H1 (cell line): ENCODE measurements around the gene STXBP4.

Experiments
- CTCF ChIP-seq, 3 experiments: IDR thresholded peaks; 1 replicate in 2 of 3; 2 replicates in 1 of 3; pipeline versions ENCODE4 v1.5.1 to v1.6.1; 2011; ENCODE audit warnings: low read length in 3 of 3, mild to moderate bottlenecking in 3 of 3, inconsistent platforms in 2 of 3, low read depth in 1 of 3, moderate library complexity in 1 of 3; ENCODE audit not compliant: insufficient read depth in 1 of 3; ENCODE audit errors: control extremely low read depth in 1 of 3
- EZH2 ChIP-seq: fragments of 200-600 bp; sonication (generic); IDR thresholded peaks from 2 replicates; pipeline ENCODE4 v1.7.1; 2012; ENCODE audit warnings: low read depth, mild to moderate bottlenecking, moderate library complexity, low read length, inconsistent platforms; ENCODE audit not compliant: severe bottlenecking
- HDAC6 ChIP-seq: IDR thresholded peaks from one replicate; pipeline ENCODE4 v1.7.1; 2012; ENCODE audit warnings: low read depth, mild to moderate bottlenecking, inconsistent platforms, low read length, moderate library complexity
- POLR2A ChIP-seq, 2 experiments: IDR thresholded peaks; 1 replicate in 1 of 2; 2 replicates in 1 of 2; pipeline ENCODE4 v1.6.1; 2011; ENCODE audit warnings: low read depth in 2 of 2, low read length in 2 of 2, mild to moderate bottlenecking in 2 of 2; ENCODE audit errors: control extremely low read depth in 1 of 2
- RAD21 ChIP-seq, 2 experiments: IDR thresholded peaks in 1 of 2; conservative IDR thresholded peaks in 1 of 2; 2 replicates each; pipeline ENCODE4 v1.6.1; 2011; ENCODE audit warnings: low read depth in 2 of 2, low read length in 2 of 2, improper control_type of control experiment in 1 of 2, inconsistent platforms in 1 of 2, mild to moderate bottlenecking in 1 of 2, moderate library complexity in 1 of 2
- SRF ChIP-seq: IDR thresholded peaks from 2 replicates; pipeline ENCODE4 v1.6.1; 2011; ENCODE audit warnings: mild to moderate bottlenecking, low read depth, low read length, moderate library complexity
- USF2 ChIP-seq: IDR thresholded peaks from 2 replicates; pipeline ENCODE4 v1.6.1; 2011; ENCODE audit warnings: low read length, improper control_type of control experiment

- TF ChIP-seq EZH2 (no peak), CTCF (IDR thresholded peaks at IDR 0.05; ENCODE audit: control extremely low read depth in 1 of 3, insufficient read depth in 1 of 3, low read depth in 1 of 3, low read length in 3 of 3) (no peak), POLR2A (IDR thresholded peaks at IDR 0.05; ENCODE audit: control extremely low read depth in 1 of 2, low read depth in 2 of 2, low read length in 2 of 2) (no peak), HDAC6 (no peak), RAD21 (IDR thresholded peaks at IDR 0.05 in 1 of 2, conservative IDR thresholded peaks at IDR 0.05 in 1 of 2; ENCODE audit: low read depth in 2 of 2, low read length in 2 of 2) (no peak), SRF (no peak), USF2 (no peak)
These were observed 176.0 kb downstream of the STXBP4 start for GRCh38 chr17:55144518-55144917.
